ENCODE results near the gene OPN4.

DNA sequence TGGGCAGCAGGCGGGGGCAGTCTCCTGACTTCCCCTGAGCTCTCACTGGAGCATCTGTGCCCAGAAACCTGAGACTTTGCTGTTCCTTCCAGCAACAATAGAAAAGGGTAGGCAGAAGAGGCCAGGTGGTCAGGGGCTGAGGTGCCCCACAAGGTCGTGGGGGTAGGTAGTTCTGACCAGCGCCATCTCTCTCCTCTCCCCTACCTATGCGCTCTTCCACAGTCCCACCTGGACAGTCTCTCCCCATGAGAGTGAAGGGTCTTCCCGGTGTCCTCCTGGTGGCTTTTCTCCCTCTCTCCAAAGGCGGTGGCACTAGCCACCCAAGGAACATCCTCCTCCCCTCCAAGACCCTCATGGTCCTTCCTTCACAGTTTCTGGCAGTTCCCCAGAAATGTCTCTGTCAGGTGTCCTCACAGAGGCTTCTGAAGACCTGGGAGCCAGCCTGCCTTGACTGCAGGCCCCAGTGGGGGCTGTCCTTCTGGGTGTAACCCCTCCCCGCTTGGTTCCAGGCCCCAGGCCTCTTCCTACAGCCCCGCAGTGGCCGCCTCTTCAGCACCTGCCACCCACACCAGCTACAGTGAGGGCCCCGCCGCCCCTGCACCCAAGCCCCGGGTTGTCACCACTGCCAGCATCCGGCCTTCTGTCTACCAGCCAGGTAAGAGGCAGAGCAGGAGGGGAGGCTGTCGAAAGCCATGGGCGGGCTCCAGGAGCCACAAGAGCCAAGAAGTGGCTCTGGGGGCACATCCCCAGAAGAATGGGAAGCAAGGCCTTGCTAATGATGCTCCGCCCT lies 55.2 kb downstream of the OPN4 start:
- TF ChIP-seq, protein P1, sequence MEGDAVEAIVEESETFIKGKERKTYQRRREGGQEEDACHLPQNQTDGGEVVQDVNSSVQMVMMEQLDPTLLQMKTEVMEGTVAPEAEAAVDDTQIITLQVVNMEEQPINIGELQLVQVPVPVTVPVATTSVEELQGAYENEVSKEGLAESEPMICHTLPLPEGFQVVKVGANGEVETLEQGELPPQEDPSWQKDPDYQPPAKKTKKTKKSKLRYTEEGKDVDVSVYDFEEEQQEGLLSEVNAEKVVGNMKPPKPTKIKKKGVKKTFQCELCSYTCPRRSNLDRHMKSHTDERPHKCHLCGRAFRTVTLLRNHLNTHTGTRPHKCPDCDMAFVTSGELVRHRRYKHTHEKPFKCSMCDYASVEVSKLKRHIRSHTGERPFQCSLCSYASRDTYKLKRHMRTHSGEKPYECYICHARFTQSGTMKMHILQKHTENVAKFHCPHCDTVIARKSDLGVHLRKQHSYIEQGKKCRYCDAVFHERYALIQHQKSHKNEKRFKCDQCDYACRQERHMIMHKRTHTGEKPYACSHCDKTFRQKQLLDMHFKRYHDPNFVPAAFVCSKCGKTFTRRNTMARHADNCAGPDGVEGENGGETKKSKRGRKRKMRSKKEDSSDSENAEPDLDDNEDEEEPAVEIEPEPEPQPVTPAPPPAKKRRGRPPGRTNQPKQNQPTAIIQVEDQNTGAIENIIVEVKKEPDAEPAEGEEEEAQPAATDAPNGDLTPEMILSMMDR (IDR thresholded peaks at IDR 0.05): no peak
- TF ChIP-seq POLR2A (IDR thresholded peaks at IDR 0.05): no peak
- no peak for TF ChIP-seq EP300 (IDR thresholded peaks at IDR 0.05)
